WTC11 (cell line): ENCODE measurements around the gene ZFX.

Experiments
- AFF4 ChIP-seq: sonication (generic); formaldehyde crosslinking; IDR thresholded peaks from 2 replicates; pipeline ENCODE4 v1.8.1; 2023; ENCODE audit warnings: mild to moderate bottlenecking, missing genetic modification reagents, borderline replicate concordance
- ETV6 ChIP-seq: sonication (generic); formaldehyde crosslinking; IDR thresholded peaks from 2 replicates; pipeline ENCODE4 v1.8.1; 2022; ENCODE audit warnings: mild to moderate bottlenecking, missing genetic modification reagents
- JUN ChIP-seq: sonication (generic); formaldehyde crosslinking; IDR thresholded peaks from 2 replicates; pipeline ENCODE4 v1.8.0; 2023; ENCODE audit warnings: mild to moderate bottlenecking, missing genetic modification reagents
- NFYB ChIP-seq: sonication (generic); formaldehyde crosslinking; conservative IDR thresholded peaks from 2 replicates; pipeline ENCODE4 v1.8.0; 2022; ENCODE audit warnings: low read depth, missing genetic modification reagents
- SP1 ChIP-seq: sonication (generic); formaldehyde crosslinking; conservative IDR thresholded peaks from 2 replicates; pipeline ENCODE4 v1.8.1; 2022; ENCODE audit warnings: missing genetic modification reagents
- USF1 ChIP-seq: sonication (generic); formaldehyde crosslinking; IDR thresholded peaks from 2 replicates; pipeline ENCODE4 v1.8.0; 2022; ENCODE audit warnings: mild to moderate bottlenecking, missing genetic modification reagents
- ZNF219 ChIP-seq: sonication (generic); formaldehyde crosslinking; IDR thresholded peaks from 2 replicates; pipeline ENCODE4 v1.8.0; 2023; ENCODE audit warnings: missing genetic modification reagents, mild to moderate bottlenecking, borderline replicate concordance
- TF ChIP-seq, protein P1 (sequence below): sonication (generic); formaldehyde crosslinking; conservative IDR thresholded peaks from 2 replicates; pipeline ENCODE4 v1.8.1; 2022; ENCODE audit warnings: mild to moderate bottlenecking, missing genetic modification reagents
- TF ChIP-seq, protein P2 (sequence below): fragments of 200-600 bp; IDR thresholded peaks from 2 replicates; pipeline ENCODE4 v1.8.0; 2022; ENCODE audit warnings: antibody characterized with exemption
- TF ChIP-seq, protein P3 (sequence below): sonication (generic); formaldehyde crosslinking; IDR thresholded peaks from 2 replicates; pipeline ENCODE4 v1.8.1; 2022; ENCODE audit warnings: low read depth, missing genetic modification reagents, borderline replicate concordance
- TF ChIP-seq, protein P4 (sequence below): sonication (generic); formaldehyde crosslinking; IDR thresholded peaks from 2 replicates; pipeline ENCODE4 v1.8.0; 2022; ENCODE audit warnings: mild to moderate bottlenecking, missing genetic modification reagents

DNA sequence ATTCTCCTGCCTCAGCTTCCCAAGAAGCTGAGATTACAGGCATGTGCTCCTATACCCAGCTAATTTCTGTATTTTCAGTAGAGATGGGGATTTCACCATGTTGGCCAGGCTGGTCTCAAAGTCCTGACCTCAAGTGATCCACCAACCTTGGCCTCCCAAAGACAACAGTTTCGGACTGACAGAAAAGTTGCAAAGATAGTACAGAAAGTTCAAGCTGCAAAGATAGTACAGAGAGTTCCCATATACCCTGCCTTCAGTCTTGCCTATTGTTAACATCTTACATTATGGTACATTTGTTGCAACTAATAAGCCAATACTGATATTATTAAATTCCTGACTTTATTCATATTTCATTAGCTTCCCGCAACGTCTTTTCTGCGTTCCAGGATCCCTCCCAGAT is 98.5 kb downstream of the ZFX start:
- TF ChIP-seq, protein P1, sequence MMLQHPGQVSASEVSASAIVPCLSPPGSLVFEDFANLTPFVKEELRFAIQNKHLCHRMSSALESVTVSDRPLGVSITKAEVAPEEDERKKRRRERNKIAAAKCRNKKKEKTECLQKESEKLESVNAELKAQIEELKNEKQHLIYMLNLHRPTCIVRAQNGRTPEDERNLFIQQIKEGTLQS = no peak
- TF ChIP-seq, protein P2, sequence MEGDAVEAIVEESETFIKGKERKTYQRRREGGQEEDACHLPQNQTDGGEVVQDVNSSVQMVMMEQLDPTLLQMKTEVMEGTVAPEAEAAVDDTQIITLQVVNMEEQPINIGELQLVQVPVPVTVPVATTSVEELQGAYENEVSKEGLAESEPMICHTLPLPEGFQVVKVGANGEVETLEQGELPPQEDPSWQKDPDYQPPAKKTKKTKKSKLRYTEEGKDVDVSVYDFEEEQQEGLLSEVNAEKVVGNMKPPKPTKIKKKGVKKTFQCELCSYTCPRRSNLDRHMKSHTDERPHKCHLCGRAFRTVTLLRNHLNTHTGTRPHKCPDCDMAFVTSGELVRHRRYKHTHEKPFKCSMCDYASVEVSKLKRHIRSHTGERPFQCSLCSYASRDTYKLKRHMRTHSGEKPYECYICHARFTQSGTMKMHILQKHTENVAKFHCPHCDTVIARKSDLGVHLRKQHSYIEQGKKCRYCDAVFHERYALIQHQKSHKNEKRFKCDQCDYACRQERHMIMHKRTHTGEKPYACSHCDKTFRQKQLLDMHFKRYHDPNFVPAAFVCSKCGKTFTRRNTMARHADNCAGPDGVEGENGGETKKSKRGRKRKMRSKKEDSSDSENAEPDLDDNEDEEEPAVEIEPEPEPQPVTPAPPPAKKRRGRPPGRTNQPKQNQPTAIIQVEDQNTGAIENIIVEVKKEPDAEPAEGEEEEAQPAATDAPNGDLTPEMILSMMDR = no peak
- TF ChIP-seq, protein P3, sequence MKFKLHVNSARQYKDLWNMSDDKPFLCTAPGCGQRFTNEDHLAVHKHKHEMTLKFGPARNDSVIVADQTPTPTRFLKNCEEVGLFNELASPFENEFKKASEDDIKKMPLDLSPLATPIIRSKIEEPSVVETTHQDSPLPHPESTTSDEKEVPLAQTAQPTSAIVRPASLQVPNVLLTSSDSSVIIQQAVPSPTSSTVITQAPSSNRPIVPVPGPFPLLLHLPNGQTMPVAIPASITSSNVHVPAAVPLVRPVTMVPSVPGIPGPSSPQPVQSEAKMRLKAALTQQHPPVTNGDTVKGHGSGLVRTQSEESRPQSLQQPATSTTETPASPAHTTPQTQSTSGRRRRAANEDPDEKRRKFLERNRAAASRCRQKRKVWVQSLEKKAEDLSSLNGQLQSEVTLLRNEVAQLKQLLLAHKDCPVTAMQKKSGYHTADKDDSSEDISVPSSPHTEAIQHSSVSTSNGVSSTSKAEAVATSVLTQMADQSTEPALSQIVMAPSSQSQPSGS (CRISPR knock-in tag) = no peak
- TF ChIP-seq SP1 (CRISPR knock-in tag) (no peak), USF1 (no peak), JUN (no peak), ETV6 (no peak), AFF4 (CRISPR knock-in tag) (no peak), ZNF219 (CRISPR knock-in tag) (no peak), NFYB (no peak)
- TF ChIP-seq, protein P4, sequence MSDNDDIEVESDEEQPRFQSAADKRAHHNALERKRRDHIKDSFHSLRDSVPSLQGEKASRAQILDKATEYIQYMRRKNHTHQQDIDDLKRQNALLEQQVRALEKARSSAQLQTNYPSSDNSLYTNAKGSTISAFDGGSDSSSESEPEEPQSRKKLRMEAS (CRISPR knock-in tag) = no peak
